PC-9 (cell line): ENCODE results near the gene CHST11. TPM values are rescaled to one million over a fixed set of nuclear protein-coding genes. Genes with fewer than 3 reads are reported as not detected.

ENCODE experiments used
- BruUV-seq: library from RNA; stranded (reverse); fragments of 400-500 nt; replicated peaks from 2 replicates; lab custom pipeline; 2021; lab: Mats Ljungman, UMichigan
- CTCF ChIA-PET: fragments of 300-600 bp; sonication (Branson Sonifier 250); formaldehyde crosslinking; loops from one replicate; lab custom pipeline; 2022; ENCODE audit warnings: antibody characterized with exemption; lab: Charles Lee
- POLR2A ChIA-PET: fragments of 300-600 bp; sonication (Branson Sonifier 250); formaldehyde crosslinking; loops from one replicate; lab custom pipeline; 2022; ENCODE audit warnings: antibody characterized with exemption; ENCODE audit not compliant: unreplicated experiment; lab: Charles Lee
- DNase-seq, 2 experiments: peaks; one replicate each; pipeline versions ENCODE4 v3.0.0 to v3.0.0-alpha.2; 2015 to 2022; ENCODE audit warnings: mixed read lengths in 1 of 2
- H2AFZ ChIP-seq: fragments of 200-600 bp; sonication (generic); 2 replicates; pipeline ENCODE4 v1.8.1; 2017; ENCODE audit warnings: antibody characterized with exemption
- H3F3A ChIP-seq: fragments of 200-600 bp; sonication (generic); 2 replicates; pipeline ENCODE4 v1.8.1; 2017; ENCODE audit warnings: antibody characterized with exemption, mild to moderate bottlenecking, low read depth; ENCODE audit not compliant: insufficient read depth
- H3K27ac ChIP-seq: fragments of 200-600 bp; sonication (generic); 2 replicates; pipeline ENCODE4 v1.6.1; 2016; ENCODE audit warnings: mixed run types
- H3K27me3 ChIP-seq: fragments of 200-600 bp; sonication (generic); 2 replicates; pipeline ENCODE4 v1.6.1; 2016; ENCODE audit warnings: low read depth, mixed run types; ENCODE audit not compliant: insufficient read depth
- H3K36me3 ChIP-seq: fragments of 200-600 bp; sonication (generic); 2 replicates; pipeline ENCODE4 v1.6.1; 2016; ENCODE audit warnings: low read depth, mixed run types
- H3K4me1 ChIP-seq: fragments of 200-600 bp; sonication (generic); replicated peaks from 2 replicates; pipeline ENCODE4 v1.6.1; 2016; ENCODE audit warnings: mixed run types; ENCODE audit not compliant: insufficient read depth
- H3K4me2 ChIP-seq: fragments of 200-600 bp; sonication (generic); 2 replicates; pipeline ENCODE4 v1.6.1; 2017; ENCODE audit warnings: mixed run types
- H3K4me3 ChIP-seq: fragments of 200-600 bp; sonication (generic); 2 replicates; pipeline ENCODE4 v1.6.1; 2016; ENCODE audit warnings: mixed run types
- H3K79me2 ChIP-seq: fragments of 200-600 bp; sonication (generic); 2 replicates; pipeline ENCODE4 v1.6.1; 2017; ENCODE audit warnings: low read depth, mixed run types
- H3K9me2 ChIP-seq: fragments of 200-600 bp; sonication (generic); 2 replicates; pipeline ENCODE4 v1.8.1; 2017; ENCODE audit warnings: mild to moderate bottlenecking; ENCODE audit not compliant: insufficient read depth
- H3K9me3 ChIP-seq: fragments of 200-600 bp; sonication (generic); 2 replicates; pipeline ENCODE4 v1.8.1; 2016; ENCODE audit warnings: low read depth; ENCODE audit not compliant: insufficient read depth
- H4K20me1 ChIP-seq: fragments of 200-600 bp; sonication (generic); 2 replicates; pipeline ENCODE4 v1.8.1; 2017; ENCODE audit not compliant: insufficient read depth
- CTCF ChIP-seq: fragments of 200-600 bp; sonication (generic); conservative IDR thresholded peaks from 2 replicates; pipeline ENCODE4 v1.6.1; 2017; ENCODE audit warnings: mixed run types, antibody characterized with exemption, mild to moderate bottlenecking, moderate library complexity
- EZH2 ChIP-seq: fragments of 200-600 bp; sonication (generic); IDR thresholded peaks from 2 replicates; pipeline ENCODE4 v1.8.0; 2017; ENCODE audit warnings: antibody characterized with exemption, low read depth
- intact Hi-C: fragments of 100-400 bp; cut with micrococcal nuclease; formaldehyde crosslinking; loops from one replicate; pipeline ENCODE4 v1.10.0; 2022; ENCODE audit not compliant: unreplicated experiment
- total RNA-seq: library from RNA; stranded (reverse); gene quantifications from 2 replicates; pipeline ENCODE4 v1.2.3, GENCODE V29; 2021

Gene CHST11
- total RNA-seq, 1 experiment from 2014 or later = 39.9 TPM

- H3K36me3 ChIP-seq = peaks cover 6% of the 10 kb centered on the region; the same call in 1 of the 2 replicates
- peaks cover 99% of the 10 kb centered on the region for H3K79me2 ChIP-seq
- H3K9me2 ChIP-seq = no peaks in the 10 kb centered on the region
- peaks cover 51% of the 10 kb centered on the region; the same call in 1 of the 2 replicates for H3F3A ChIP-seq
- BruUV-seq = no TSS peak
- H3K27ac ChIP-seq = no peak overlapping the region
- H2AFZ ChIP-seq = no peak overlapping the region
- TF ChIP-seq CTCF = no peak
- TF ChIP-seq EZH2 = no peak
- H4K20me1 ChIP-seq = peaks cover 79% of the 10 kb centered on the region
- no peak for DNase-seq
- peaks cover 8% of the 10 kb centered on the region; the same call in 1 of the 2 replicates for H3K4me1 ChIP-seq
- ChIA-PET POLR2A (no interaction called here), CTCF (no interaction called here)
- no peak overlapping the region for H3K4me2 ChIP-seq
- H3K27me3 ChIP-seq = no peaks in the 10 kb centered on the region
- H3K4me3 ChIP-seq = no peak overlapping the region
- intact Hi-C loops = no loop called here
- no peaks in the 10 kb centered on the region for H3K9me3 ChIP-seq
These were observed 45.5 kb downstream of the CHST11 start for GRCh38 chr12:104502217-104502616.

GRCh38 chr12:104502638-104503037 is 45.9 kb downstream of the CHST11 start:
- Histone ChIP-seq H3K4me2 (no peak overlapping the region), H3K4me3 (no peak overlapping the region), H3K9me3 (no peaks in the 10 kb centered on the region), H3K27me3 (no peaks in the 10 kb centered on the region), H2AFZ (no peak overlapping the region), H3F3A (peaks cover 51% of the 10 kb centered on the region; the same call in 1 of the 2 replicates), H3K79me2 (peaks cover 99% of the 10 kb centered on the region), H3K36me3 (peaks cover 3% of the 10 kb centered on the region; the same call in 1 of the 2 replicates), H3K27ac (no peak overlapping the region), H3K4me1 (peaks cover 8% of the 10 kb centered on the region; the same call in 1 of the 2 replicates), H3K9me2 (no peaks in the 10 kb centered on the region), H4K20me1 (peaks cover 81% of the 10 kb centered on the region)
- CTCF ChIA-PET = no interaction called here
- no peak for DNase-seq
- intact Hi-C loops = no loop called here
- TF ChIP-seq EZH2 = no peak
- TF ChIP-seq CTCF = no peak
- POLR2A ChIA-PET = no interaction called here
- no TSS peak for BruUV-seq

GRCh38 chr12:104503191-104503590 is 46.4 kb downstream of the CHST11 start:
- no peak for TF ChIP-seq CTCF
- TF ChIP-seq EZH2 = no peak
- Histone ChIP-seq H3K9me3 (no peaks in the 10 kb centered on the region), H3K27ac (no peak overlapping the region), H4K20me1 (peaks cover 77% of the 10 kb centered on the region), H3K4me2 (no peak overlapping the region), H3K4me3 (no peak overlapping the region), H3K36me3 (peaks cover 3% of the 10 kb centered on the region; the same call in 1 of the 2 replicates), H2AFZ (no peak overlapping the region), H3K79me2 (peaks cover 100% of the 10 kb centered on the region), H3K4me1 (peaks cover 8% of the 10 kb centered on the region; the same call in 1 of the 2 replicates), H3K9me2 (no peaks in the 10 kb centered on the region), H3K27me3 (no peaks in the 10 kb centered on the region), H3F3A (peaks cover 54% of the 10 kb centered on the region; the same call in 1 of the 2 replicates)
- DNase-seq = no peak
- ChIA-PET POLR2A (no interaction called here), CTCF (no interaction called here)
- intact Hi-C loops = no loop called here
- BruUV-seq = no TSS peak
